AG08395 (cell line): Measurements from ENCODE around the gene TBC1D1.

Experiments used
- DNase-seq: peaks from one replicate; pipeline ENCODE4 v3.0.0; 2012; ENCODE audit warnings: mixed read lengths, low spot score

The TBC1D1 gene

GRCh38 chr4:38050560-38051350 lies 159.9 kb downstream of the TBC1D1 start:
- DNase-seq = no peak

GRCh38 chr4:38055566-38055965 lies 164.7 kb downstream of the TBC1D1 start:
- DNase-seq = no peak

GRCh38 chr4:38056011-38056685 lies 165.3 kb downstream of the TBC1D1 start:
- no peak for DNase-seq

- DNase-seq = no peak
These were observed 167.3 kb downstream of the TBC1D1 start for GRCh38 chr4:38058151-38058550.

- DNase-seq = no peak
These were observed 170.0 kb downstream of the TBC1D1 start for GRCh38 chr4:38060829-38061431.

- peak; percentile 80 for DNase-seq
These were observed 171.3 kb downstream of the TBC1D1 start for GRCh38 chr4:38062088-38062775.

- DNase-seq = no peak
These were observed 171.9 kb downstream of the TBC1D1 start for GRCh38 chr4:38062776-38063097.

GRCh38 chr4:38065176-38065575 lies 174.3 kb downstream of the TBC1D1 start:
- no peak for DNase-seq

- no peak for DNase-seq
These were observed 175.0 kb downstream of the TBC1D1 start for GRCh38 chr4:38065900-38066299.

- no peak for DNase-seq
These were observed 176.6 kb downstream of the TBC1D1 start for GRCh38 chr4:38067499-38067898.

- no peak for DNase-seq
These were observed 177.2 kb downstream of the TBC1D1 start for GRCh38 chr4:38068107-38068506.

GRCh38 chr4:38069271-38069760 lies 178.4 kb downstream of the TBC1D1 start:
- no peak for DNase-seq

- no peak for DNase-seq
These were observed 181.0 kb downstream of the TBC1D1 start for GRCh38 chr4:38071801-38072431.

GRCh38 chr4:38072578-38072977 lies 181.7 kb downstream of the TBC1D1 start:
- no peak for DNase-seq

- DNase-seq = no peak
These were observed 182.8 kb downstream of the TBC1D1 start for GRCh38 chr4:38073596-38074234.

- DNase-seq = peak; percentile 41
These were observed 184.7 kb downstream of the TBC1D1 start for GRCh38 chr4:38075370-38076152.

- DNase-seq = no peak
These were observed 185.3 kb downstream of the TBC1D1 start for GRCh38 chr4:38076153-38076669.

GRCh38 chr4:38077791-38078489 lies 187.1 kb downstream of the TBC1D1 start:
- no peak for DNase-seq

GRCh38 chr4:38078590-38079421 lies 187.9 kb downstream of the TBC1D1 start:
- peak; percentile 40 for DNase-seq
